Measurements from ENCODE around the gene GUCY1A2.

GUCY1A2 gene

DNA sequence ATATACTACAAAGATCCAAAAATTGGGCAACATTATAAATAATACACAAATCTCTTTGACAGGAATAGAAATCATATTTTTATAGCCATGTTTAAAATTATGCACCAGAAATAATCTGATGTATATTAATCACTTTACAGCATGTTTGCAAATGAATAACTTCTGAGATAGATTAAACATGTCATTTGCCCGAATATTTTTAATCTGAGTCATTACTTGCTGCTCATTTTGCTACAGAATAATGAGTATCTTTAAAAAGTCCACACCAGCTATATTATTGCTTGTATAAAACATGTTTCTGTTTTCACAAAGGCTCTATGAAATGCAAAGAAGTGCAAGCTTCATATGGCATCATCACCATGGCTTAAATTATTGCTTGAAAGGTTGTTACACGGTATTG, 336.8 kb downstream of the GUCY1A2 start:
- TF ChIP-seq, protein P1, sequence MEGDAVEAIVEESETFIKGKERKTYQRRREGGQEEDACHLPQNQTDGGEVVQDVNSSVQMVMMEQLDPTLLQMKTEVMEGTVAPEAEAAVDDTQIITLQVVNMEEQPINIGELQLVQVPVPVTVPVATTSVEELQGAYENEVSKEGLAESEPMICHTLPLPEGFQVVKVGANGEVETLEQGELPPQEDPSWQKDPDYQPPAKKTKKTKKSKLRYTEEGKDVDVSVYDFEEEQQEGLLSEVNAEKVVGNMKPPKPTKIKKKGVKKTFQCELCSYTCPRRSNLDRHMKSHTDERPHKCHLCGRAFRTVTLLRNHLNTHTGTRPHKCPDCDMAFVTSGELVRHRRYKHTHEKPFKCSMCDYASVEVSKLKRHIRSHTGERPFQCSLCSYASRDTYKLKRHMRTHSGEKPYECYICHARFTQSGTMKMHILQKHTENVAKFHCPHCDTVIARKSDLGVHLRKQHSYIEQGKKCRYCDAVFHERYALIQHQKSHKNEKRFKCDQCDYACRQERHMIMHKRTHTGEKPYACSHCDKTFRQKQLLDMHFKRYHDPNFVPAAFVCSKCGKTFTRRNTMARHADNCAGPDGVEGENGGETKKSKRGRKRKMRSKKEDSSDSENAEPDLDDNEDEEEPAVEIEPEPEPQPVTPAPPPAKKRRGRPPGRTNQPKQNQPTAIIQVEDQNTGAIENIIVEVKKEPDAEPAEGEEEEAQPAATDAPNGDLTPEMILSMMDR (IDR thresholded peaks at IDR 0.05) = no peak
- Histone ChIP-seq H3K4me3 (no peak overlapping the region), H3K4me1 (no peaks in the 10 kb centered on the region), H3K27me3 (no peaks in the 10 kb centered on the region), H3K27ac (no peak overlapping the region), H3K9me3 (no peaks in the 10 kb centered on the region), H3K36me3 (no peaks in the 10 kb centered on the region)
- intact Hi-C loops (cut with DNase I; ENCODE audit: low total_unique reads) = no loop called here
- DNase-seq = no peak

DNA sequence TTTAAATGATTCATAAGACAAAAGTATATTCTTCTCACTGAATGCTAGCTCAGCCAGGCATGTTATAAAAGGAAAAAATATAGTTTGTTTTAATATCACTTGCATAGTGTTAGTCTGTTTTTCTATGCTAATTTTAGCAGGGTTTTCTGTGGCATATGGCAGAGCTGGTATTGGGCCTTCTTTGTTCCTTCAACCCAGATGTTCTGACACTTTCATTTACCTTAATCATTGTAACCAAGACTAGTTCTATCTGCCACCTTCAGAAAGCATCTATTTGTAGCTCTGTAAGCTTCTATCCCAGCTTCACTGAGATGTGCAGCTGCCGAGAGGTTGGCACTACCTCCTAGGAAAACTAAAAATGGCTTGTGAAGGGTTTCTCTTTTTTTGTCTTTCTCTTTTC, 338.7 kb downstream of the GUCY1A2 start:
- Histone ChIP-seq H3K27ac (no peak overlapping the region), H3K9me3 (no peaks in the 10 kb centered on the region), H3K27me3 (no peaks in the 10 kb centered on the region), H3K4me3 (no peak overlapping the region), H3K4me1 (no peaks in the 10 kb centered on the region), H3K36me3 (no peaks in the 10 kb centered on the region)
- DNase-seq = no peak
- intact Hi-C loops (cut with DNase I; ENCODE audit: low total_unique reads) = no loop called here
- TF ChIP-seq, protein P1 (IDR thresholded peaks at IDR 0.05) = no peak

DNA sequence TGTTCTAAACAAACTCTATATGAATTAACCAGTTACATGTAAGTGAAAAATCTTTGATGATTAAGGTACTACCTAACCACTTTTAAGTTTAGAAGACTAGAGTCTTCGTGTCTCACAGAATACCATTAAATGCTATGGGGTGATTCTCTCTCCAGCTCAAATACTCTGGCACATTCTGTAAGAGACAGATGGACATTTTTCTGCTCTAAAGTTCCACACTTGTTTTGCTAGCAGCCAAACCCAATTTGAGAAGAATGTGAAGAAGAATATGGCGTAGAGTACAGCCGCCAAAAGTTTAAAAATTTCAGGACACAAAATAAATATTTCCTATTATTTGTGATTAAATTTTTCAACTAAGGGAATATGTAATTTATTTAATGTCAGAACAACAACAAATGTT, 339.1 kb downstream of the GUCY1A2 start:
- Histone ChIP-seq H3K9me3 (no peaks in the 10 kb centered on the region), H3K36me3 (no peaks in the 10 kb centered on the region), H3K4me1 (no peaks in the 10 kb centered on the region), H3K27ac (no peak overlapping the region), H3K4me3 (no peak overlapping the region), H3K27me3 (no peaks in the 10 kb centered on the region)
- TF ChIP-seq, protein P1 (IDR thresholded peaks at IDR 0.05) = no peak
- DNase-seq = no peak
- intact Hi-C loops (cut with DNase I; ENCODE audit: low total_unique reads) = no loop called here

DNA sequence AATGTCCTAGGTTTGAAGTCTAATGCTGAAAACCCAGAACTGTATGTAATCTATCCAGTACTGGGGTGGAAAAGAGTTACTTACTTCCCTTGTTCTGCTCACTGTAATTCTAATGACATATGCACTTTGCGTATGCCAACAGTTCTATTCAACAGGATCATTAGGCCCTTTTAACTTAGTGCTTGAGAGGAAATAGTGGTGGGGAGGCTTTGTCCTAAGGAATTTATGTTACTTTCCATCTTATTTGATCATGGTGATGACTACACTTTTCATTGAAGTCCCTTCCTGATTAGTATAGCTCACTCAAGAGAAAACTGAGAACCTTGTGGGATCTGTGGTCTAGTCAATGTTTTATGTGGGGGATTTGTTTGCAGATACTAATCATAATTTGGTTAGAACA, 348.2 kb downstream of the GUCY1A2 start:
- Histone ChIP-seq H3K4me1 (no peaks in the 10 kb centered on the region), H3K27ac (no peak overlapping the region), H3K27me3 (no peaks in the 10 kb centered on the region), H3K9me3 (no peaks in the 10 kb centered on the region), H3K4me3 (no peak overlapping the region), H3K36me3 (no peaks in the 10 kb centered on the region)
- intact Hi-C loops (cut with DNase I; ENCODE audit: low total_unique reads) = no loop called here
- DNase-seq = no peak
- TF ChIP-seq, protein P1 (IDR thresholded peaks at IDR 0.05) = no peak

DNA sequence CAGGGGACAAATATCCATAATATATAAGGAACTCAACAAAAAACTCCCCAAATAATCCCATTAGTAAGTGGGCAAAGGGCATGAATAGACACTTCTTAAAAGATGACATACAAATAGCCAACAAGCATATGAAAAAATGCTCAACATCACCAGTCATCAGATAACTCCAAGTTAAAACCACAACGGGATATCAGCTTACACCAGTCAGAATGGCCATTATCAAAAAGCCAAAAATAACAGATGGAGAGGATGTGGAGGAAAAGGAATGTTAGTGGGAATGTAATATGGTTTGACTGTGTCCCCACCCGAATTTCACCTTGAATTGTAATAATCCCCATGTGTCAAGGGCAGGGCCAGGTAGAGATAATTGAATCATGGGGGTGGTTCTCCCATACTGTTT, 350.1 kb downstream of the GUCY1A2 start:
- H3K27me3 ChIP-seq = no peaks in the 10 kb centered on the region
- TF ChIP-seq, protein P1 (IDR thresholded peaks at IDR 0.05) = no peak
- H3K4me3 ChIP-seq = no peak overlapping the region
- no peak for DNase-seq
- H3K27ac ChIP-seq = no peak overlapping the region
- H3K36me3 ChIP-seq = no peaks in the 10 kb centered on the region
- H3K9me3 ChIP-seq = no peaks in the 10 kb centered on the region
- H3K4me1 ChIP-seq = no peaks in the 10 kb centered on the region
- intact Hi-C loops (cut with DNase I; ENCODE audit: low total_unique reads) = no loop called here

DNA sequence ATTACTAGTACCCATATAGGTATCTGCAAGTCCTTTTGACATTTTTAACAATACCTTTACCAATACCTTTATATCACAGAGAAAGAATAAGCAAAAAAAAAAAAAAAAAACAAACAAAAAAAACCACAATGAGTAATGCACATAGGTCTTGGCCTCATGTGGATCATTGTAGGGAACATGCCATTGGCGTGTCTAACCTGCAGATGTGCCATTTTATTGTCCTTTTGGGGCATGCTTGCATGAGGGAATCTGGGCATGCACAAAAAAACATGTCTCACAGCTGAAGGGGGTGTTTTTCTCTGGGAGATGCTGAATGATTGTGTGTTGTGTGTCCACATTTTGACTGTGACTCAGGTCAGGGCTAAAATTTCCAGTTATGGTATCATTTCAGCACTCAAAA, 361.6 kb downstream of the GUCY1A2 start:
- intact Hi-C loops (cut with DNase I; ENCODE audit: low total_unique reads) = no loop called here
- no peak for DNase-seq
- no peaks in the 10 kb centered on the region for H3K27me3 ChIP-seq
- H3K36me3 ChIP-seq = no peaks in the 10 kb centered on the region
- H3K27ac ChIP-seq = no peak overlapping the region
- H3K9me3 ChIP-seq = no peaks in the 10 kb centered on the region
- no peaks in the 10 kb centered on the region for H3K4me1 ChIP-seq
- no peak overlapping the region for H3K4me3 ChIP-seq
- TF ChIP-seq, protein P1 (IDR thresholded peaks at IDR 0.05) = no peak

Measured in tibial artery (tissue), 4 donors.